NCI-H146 treated with DMSO at 0.1 percent for 48 hours (cell line): Measurements from ENCODE around the gene CABLES1.
A peak's percentile ranks its signal among the peaks of the same experiment; 100 is the strongest.

ENCODE experiments used
- DNase-seq: peaks from one replicate; lab custom pipeline; 2025; ENCODE audit not compliant: unreplicated experiment; lab: John Stamatoyannopoulos, UW

The CABLES1 gene

GRCh38 chr18:23165271-23166068 is 30.2 kb downstream of the CABLES1 start:
- no peak for DNase-seq

- DNase-seq, result no peak
Measured at GRCh38 chr18:23166891-23167541, 31.7 kb downstream of the CABLES1 start.

- DNase-seq, result no peak
Measured at GRCh38 chr18:23169673-23170044, 34.4 kb downstream of the CABLES1 start.

GRCh38 chr18:23170137-23170536 is 34.9 kb downstream of the CABLES1 start:
- no peak for DNase-seq

- no peak for DNase-seq
Measured at GRCh38 chr18:23171581-23172156, 36.4 kb downstream of the CABLES1 start.

GRCh38 chr18:23172591-23173380 is 37.5 kb downstream of the CABLES1 start:
- no peak for DNase-seq

- DNase-seq, result no peak
Measured at GRCh38 chr18:23173912-23174311, 38.6 kb downstream of the CABLES1 start.

- no peak for DNase-seq
Measured at GRCh38 chr18:23176701-23177432, 41.6 kb downstream of the CABLES1 start.

GRCh38 chr18:23177433-23178072 is 42.3 kb downstream of the CABLES1 start:
- DNase-seq, result no peak

GRCh38 chr18:23178201-23178600 is 42.9 kb downstream of the CABLES1 start:
- no peak for DNase-seq

- DNase-seq, result peak; percentile 58
Measured at GRCh38 chr18:23178661-23179081, 43.4 kb downstream of the CABLES1 start.

GRCh38 chr18:23179416-23179815 is 44.1 kb downstream of the CABLES1 start:
- no peak for DNase-seq

- DNase-seq, result no peak
Measured at GRCh38 chr18:23181547-23181946, 46.3 kb downstream of the CABLES1 start.

- DNase-seq, result no peak
Measured at GRCh38 chr18:23182606-23183005, 47.3 kb downstream of the CABLES1 start.

GRCh38 chr18:23183411-23184150 is 48.3 kb downstream of the CABLES1 start:
- no peak for DNase-seq

- no peak for DNase-seq
Measured at GRCh38 chr18:23186781-23187180, 51.5 kb downstream of the CABLES1 start.

- no peak for DNase-seq
Measured at GRCh38 chr18:23188068-23188760, 52.9 kb downstream of the CABLES1 start.

- DNase-seq, result no peak
Measured at GRCh38 chr18:23189099-23189498, 53.8 kb downstream of the CABLES1 start.
